Heart right ventricle (tissue), 16 donors: ENCODE results near the gene ITSN1. TPM values are rescaled to one million over a fixed set of nuclear protein-coding genes. Genes with fewer than 3 reads are reported as not detected.

Experiments used
- ATAC-seq, 8 donors: fragments of 200-7000 bp; cut with Tn5 transposase; one replicate each; pipeline ENCODE4 v1.9.1; 2020; ENCODE audit warnings: mild to moderate bottlenecking in 8 of 8, moderate library complexity in 8 of 8, moderate number of reproducible peaks in 1 of 8
- DNase-seq, 2 donors: peaks; one replicate each; pipeline ENCODE4 v3.0.0-alpha.2; 2020
- H3K27ac ChIP-seq, 10 donors: fragments of 200-600 bp; sonication (generic) in 2 of 10; one replicate each; pipeline versions ENCODE4 v1.5.0 to v1.8.0; 2020 to 2022; ENCODE audit warnings: mild to moderate bottlenecking in 3 of 10
- H3K27me3 ChIP-seq, 7 donors: fragments of 200-600 bp; one replicate each; pipeline ENCODE4 v1.8.0; 2021 to 2022; ENCODE audit warnings: mild to moderate bottlenecking in 2 of 7
- H3K36me3 ChIP-seq, 9 donors: fragments of 200-600 bp; sonication (generic) in 1 of 9; one replicate each; pipeline versions ENCODE4 v1.5.0 to v1.8.0; 2020 to 2022; ENCODE audit warnings: mild to moderate bottlenecking in 2 of 9
- H3K4me1 ChIP-seq, 9 donors: fragments of 200-600 bp; sonication (generic) in 1 of 9; one replicate each; pipeline versions ENCODE4 v1.5.0 to v1.8.0; 2020 to 2022; ENCODE audit warnings: mild to moderate bottlenecking in 4 of 9
- H3K4me3 ChIP-seq, 10 donors: fragments of 200-600 bp; sonication (generic) in 2 of 10; one replicate each; pipeline versions ENCODE4 v1.5.0 to v1.8.0; 2020 to 2022; ENCODE audit warnings: mild to moderate bottlenecking in 7 of 10, moderate library complexity in 2 of 10
- H3K9me3 ChIP-seq, 11 donors: fragments of 200-600 bp in 10 of 11; sonication (generic) in 2 of 11; one replicate each; pipeline versions ENCODE4 v1.5.0 to v1.8.0; 2013 to 2022; ENCODE audit warnings: mild to moderate bottlenecking in 2 of 11, control low read depth in 1 of 11, moderate library complexity in 1 of 11
- WGBS, 2 donors: extraction: QIAGEN DNeasy Blood & Tissue Kit; methylation state at CpG; one replicate each; pipeline ENCODE4 v1.1.7; 2013; ENCODE audit warnings: inconsistent platforms in 1 of 2; 5-methylcytosine and 5-hydroxymethylcytosine counted together
- intact Hi-C, 10 donors: fragments of 100-400 bp; cut with DNase I; formaldehyde crosslinking; loops; one replicate each; pipeline versions ENCODE4 v1.11.1 to v1.14.2; 2022
- polyA plus RNA-seq, 2 donors: library from polyadenylated mRNA; stranded (reverse); fragments of 200-250 nt; gene quantifications; one replicate each; pipeline ENCODE4 v1.2.3, GENCODE V29; 2013
- total RNA-seq, 10 donors: library from RNA; stranded (reverse); fragmentation: NEBNext Ultra II Directional in 3 of 10; extraction: Animal tissue kit (Norgen Biotek cat#: 25700) in 3 of 10; gene quantifications; one replicate each; pipeline versions ENCODE4 v1.2.1 to v1.2.4, GENCODE V29; 2021 to 2023
- TF ChIP-seq, protein P1 (sequence below), 9 donors: fragments of 200-600 bp; sonication (generic) in 2 of 9; IDR thresholded peaks; one replicate each; pipeline versions ENCODE4 v1.5.0 to v1.8.0; 2021 to 2022; ENCODE audit warnings: antibody characterized with exemption in 9 of 9, mild to moderate bottlenecking in 5 of 9, moderate library complexity in 1 of 9
- donor health status: Arrhythmogenic right ventricular cardiomyopathy.
- donor health status: ischemic (EF 13 %, LVEDD 7.1; RV severe dilation, severe dysfunction).
- donor health status: healthy with polysubstance abuse.
- donor health status: DM: no; HTN: yes; CAD: no.
- donor health status: DM: no; HTN: no; CAD: no.
- donor health status: ischemic (EF 25% LVEDD 6.9; RV normal size, moderate dysfunction).
- donor health status: ischemic (EF 25% LVEDD 5.7; RV mildly dilated, moderate dysfunction).
- donor health status: healthy.
- donor health status: DM: yes; HTN: yes; CAD: no.
- donor health status: Ischemic cardiomyopathy.
- donor health status: ischemic (EF 35%, LVEDD 5.7; RV mildly dilated, moderate dysfunction).
- donor health status: nonischemic (EF 11% LVEDD 7.7; RV severe dilation, severe dysfunction).
- donor health status: DM: yes; HTN: yes; CAD: no.
- donor health status: PGD.
- donor health status: ischemic (EF 29% LVEDD 5.4; RV normal size, mild dysfunction).
- donor health status: nonischemic (EF 23%, LVEDD 6.1; RV moderate dilation, normal function).

ITSN1 gene
- total and polyA plus RNA-seq, 12 donors: 14.6 to 47.3 (median 32.3) TPM

DNA sequence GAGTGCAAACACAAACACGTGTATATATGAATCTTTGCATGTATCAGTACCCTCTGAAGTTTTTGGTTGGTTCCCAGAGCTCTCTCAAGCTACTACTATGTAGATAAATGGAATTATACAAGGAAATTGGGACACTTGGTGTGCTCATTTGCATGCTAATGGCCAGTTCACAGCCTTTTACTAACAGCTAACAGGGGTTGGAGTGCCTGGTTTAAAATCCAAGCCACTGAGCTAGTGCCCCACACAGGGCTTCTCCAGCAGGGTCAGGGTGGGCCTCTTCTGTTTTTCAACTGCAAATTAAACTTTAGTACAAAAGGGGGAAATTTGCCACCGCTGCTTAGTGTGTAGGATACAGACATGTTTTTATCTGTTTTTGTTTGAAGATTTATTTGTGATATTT is 152.3 kb downstream of the ITSN1 start:
- WGBS, 2 donors: 63 to 76% methylated on average over 2 of the region's 2 CpGs
- no peaks in the 10 kb centered on the region for H3K9me3 ChIP-seq
- peaks cover 0 to 18% (median 0%) of the 10 kb centered on the region in 9 donors for H3K4me1 ChIP-seq
- no peaks in the 10 kb centered on the region for H3K27me3 ChIP-seq
- DNase-seq: no peak
- H3K27ac ChIP-seq: no peak overlapping the region
- no peak overlapping the region for H3K4me3 ChIP-seq
- no peak for ATAC-seq
- TF ChIP-seq, protein P1, sequence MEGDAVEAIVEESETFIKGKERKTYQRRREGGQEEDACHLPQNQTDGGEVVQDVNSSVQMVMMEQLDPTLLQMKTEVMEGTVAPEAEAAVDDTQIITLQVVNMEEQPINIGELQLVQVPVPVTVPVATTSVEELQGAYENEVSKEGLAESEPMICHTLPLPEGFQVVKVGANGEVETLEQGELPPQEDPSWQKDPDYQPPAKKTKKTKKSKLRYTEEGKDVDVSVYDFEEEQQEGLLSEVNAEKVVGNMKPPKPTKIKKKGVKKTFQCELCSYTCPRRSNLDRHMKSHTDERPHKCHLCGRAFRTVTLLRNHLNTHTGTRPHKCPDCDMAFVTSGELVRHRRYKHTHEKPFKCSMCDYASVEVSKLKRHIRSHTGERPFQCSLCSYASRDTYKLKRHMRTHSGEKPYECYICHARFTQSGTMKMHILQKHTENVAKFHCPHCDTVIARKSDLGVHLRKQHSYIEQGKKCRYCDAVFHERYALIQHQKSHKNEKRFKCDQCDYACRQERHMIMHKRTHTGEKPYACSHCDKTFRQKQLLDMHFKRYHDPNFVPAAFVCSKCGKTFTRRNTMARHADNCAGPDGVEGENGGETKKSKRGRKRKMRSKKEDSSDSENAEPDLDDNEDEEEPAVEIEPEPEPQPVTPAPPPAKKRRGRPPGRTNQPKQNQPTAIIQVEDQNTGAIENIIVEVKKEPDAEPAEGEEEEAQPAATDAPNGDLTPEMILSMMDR (IDR thresholded peaks at IDR 0.05): no peak
- peaks cover 0 to 55% (median 9%) of the 10 kb centered on the region in 9 donors for H3K36me3 ChIP-seq
- intact Hi-C loops: no loop called here

DNA sequence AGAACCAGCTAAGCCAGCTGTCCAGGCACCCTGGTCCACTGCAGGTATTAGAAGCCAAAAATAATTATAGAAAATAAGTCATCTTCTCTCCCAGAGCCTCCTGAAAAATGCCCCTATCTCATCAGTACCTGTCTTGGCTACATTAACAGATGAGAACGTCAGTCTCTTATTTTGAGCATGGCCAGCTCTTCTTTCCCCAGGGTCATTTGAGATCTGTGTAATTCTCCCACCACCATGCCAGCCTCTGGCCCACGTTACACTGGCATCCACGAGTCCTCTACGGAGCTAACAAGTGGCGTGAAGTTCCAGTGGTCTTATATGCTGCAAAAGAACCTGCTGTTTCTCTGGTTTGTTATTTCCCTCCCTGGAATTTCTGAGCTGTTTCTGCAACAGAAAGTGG is 155.3 kb downstream of the ITSN1 start:
- Histone ChIP-seq H3K27ac (no peak overlapping the region), H3K27me3 (no peaks in the 10 kb centered on the region), H3K4me3 (no peak overlapping the region), H3K9me3 (no peaks in the 10 kb centered on the region), H3K4me1 (peaks cover 0 to 29% (median 7%) of the 10 kb centered on the region in 9 donors), H3K36me3 (peaks cover 0 to 62% (median 9%) of the 10 kb centered on the region in 9 donors)
- ATAC-seq: no peak
- 85% methylated on average over 5 of the region's 5 CpGs for WGBS, 2 donors
- intact Hi-C loops: no loop called here
- no peak for DNase-seq
- TF ChIP-seq, protein P1 (IDR thresholded peaks at IDR 0.05): no peak

DNA sequence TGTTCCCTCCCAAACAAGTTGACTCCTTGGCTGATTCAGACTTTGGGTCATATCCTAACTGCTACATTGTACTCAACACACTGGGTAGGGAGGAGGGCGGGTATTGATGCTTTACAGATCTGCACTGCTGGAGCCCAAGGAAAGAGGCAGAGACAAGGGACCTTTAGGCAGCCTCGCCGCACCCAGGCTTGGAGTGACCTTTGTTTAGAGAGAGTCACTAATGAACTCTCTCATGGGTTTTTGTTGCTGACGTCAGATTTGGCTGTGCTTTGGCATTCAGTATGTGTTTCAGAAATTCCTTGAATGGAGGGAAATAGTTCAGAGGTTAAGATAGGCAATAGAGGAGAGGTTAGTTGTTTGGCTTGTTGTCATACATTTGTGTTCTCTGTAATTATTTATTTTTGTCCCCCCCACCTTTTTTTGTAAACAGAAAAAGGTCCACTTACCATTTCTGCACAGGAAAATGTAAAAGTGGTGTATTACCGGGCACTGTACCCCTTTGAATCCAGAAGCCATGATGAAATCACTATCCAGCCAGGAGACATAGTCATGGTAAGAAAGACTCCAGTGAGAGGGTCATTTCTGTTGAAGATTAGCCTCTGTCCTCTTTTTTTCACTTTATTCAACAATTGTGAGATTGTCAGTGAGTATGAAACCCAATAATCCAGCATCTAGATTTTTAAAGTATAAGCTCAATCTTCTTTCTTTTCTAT is 157.2 kb downstream of the ITSN1 start:
- Histone ChIP-seq H3K4me1 (peaks cover 0 to 39% (median 7%) of the 10 kb centered on the region in 9 donors), H3K36me3 (peaks cover 0 to 54% (median 9%) of the 10 kb centered on the region in 9 donors), H3K9me3 (no peaks in the 10 kb centered on the region), H3K27me3 (no peaks in the 10 kb centered on the region), H3K4me3 (no peak overlapping the region), H3K27ac (no peak overlapping the region)
- ATAC-seq (peak; percentile 40 to 88 (median 58)), DNase-seq (peak; percentile 29 to 41)
- 68% methylated on average over 5 of the region's 5 CpGs for whole genome bisulfite sequencing, 2 donors
- intact Hi-C loops: loop anchor here in 1 of 10 donors (10.0 kb wide), 1 partner anchor 155 kb away; the partner anchor contains the start of genes CRYZL1 and ITSN1
- TF ChIP-seq, protein P1 (IDR thresholded peaks at IDR 0.05): no peak

DNA sequence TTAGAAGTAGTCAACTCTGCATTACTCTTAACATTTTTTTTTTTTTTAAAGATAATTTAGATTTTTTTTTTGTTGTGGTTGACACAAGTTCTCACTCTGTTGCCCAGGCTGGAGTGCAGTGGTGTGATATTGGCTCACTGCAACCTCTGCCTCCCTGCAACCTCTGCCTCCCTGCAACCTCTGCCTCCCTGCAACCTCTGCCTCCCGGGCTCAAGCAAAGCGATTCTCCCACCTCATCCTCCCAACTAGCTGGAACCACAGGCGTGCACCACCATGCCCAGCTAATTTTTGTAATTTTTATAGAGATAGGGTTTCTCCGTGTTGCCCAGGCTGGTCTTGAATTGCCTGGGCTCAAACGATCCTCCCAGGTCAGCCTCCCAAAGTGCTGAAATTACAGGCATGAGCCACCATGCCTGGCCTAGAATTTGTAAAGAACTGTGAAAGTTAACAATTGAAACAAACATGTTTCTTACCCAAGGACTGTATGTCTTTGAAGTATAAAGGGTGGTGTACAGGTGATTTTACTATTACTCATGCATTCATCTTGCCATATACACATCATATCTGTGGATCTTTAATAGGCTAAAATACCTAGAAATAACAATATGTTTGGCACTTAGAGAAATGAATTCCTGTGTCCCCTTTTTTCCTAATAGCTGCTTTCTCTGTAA is 158.6 kb downstream of the ITSN1 start:
- Histone ChIP-seq H3K9me3 (no peaks in the 10 kb centered on the region), H3K4me3 (no peak overlapping the region), H3K27me3 (no peaks in the 10 kb centered on the region), H3K4me1 (peaks cover 0 to 39% (median 7%) of the 10 kb centered on the region in 9 donors), H3K27ac (peak overlapping the region in 1 of 10 donors; percentile 7), H3K36me3 (peaks cover 0 to 49% (median 5%) of the 10 kb centered on the region in 9 donors)
- WGBS, 2 donors: 96 to 97% methylated on average over 5 of the region's 5 CpGs
- ATAC-seq: no peak
- DNase-seq: no peak
- intact Hi-C loops: loop anchor here in 1 of 10 donors (10.0 kb wide), 1 partner anchor 156 kb away; the partner anchor contains the start of genes CRYZL1 and ITSN1
- TF ChIP-seq, protein P1 (IDR thresholded peaks at IDR 0.05): no peak
